HepG2 (cell line): Measurements from ENCODE around the gene DCAF7. TPM values are rescaled to one million over a fixed set of nuclear protein-coding genes. Genes with fewer than 3 reads are reported as not detected.

Experiments
- ARID5B ChIP-seq: IDR thresholded peaks from 2 replicates; pipeline ENCODE4 v1.4.0; 2020; ENCODE audit warnings: mild to moderate bottlenecking, missing genetic modification reagents
- ASH2L ChIP-seq: fragments of 300-600, 200-600 bp; sonication (generic); IDR thresholded peaks from 2 replicates; pipeline ENCODE4 v1.7.0; 2017; ENCODE audit warnings: low read depth, mild to moderate bottlenecking, moderate library complexity, mixed read lengths, low read length; ENCODE audit not compliant: insufficient read length
- ATF7-NPFF ChIP-seq: sonication (generic); formaldehyde crosslinking; IDR thresholded peaks from 2 replicates; pipeline ENCODE4 v1.8.1; 2023; ENCODE audit warnings: mild to moderate bottlenecking, low read depth, missing genetic modification reagents, moderate library complexity
- ATM ChIP-seq: fragments of 450-650 bp; IDR thresholded peaks from 2 replicates; pipeline ENCODE4 v1.7.1; 2017; ENCODE audit warnings: mild to moderate bottlenecking, borderline replicate concordance
- BRCA1 ChIP-seq: sonication (generic); formaldehyde crosslinking; IDR thresholded peaks from 2 replicates; pipeline ENCODE4 v1.4.0; 2020; ENCODE audit warnings: missing genetic modification reagents
- CBX1 ChIP-seq: IDR thresholded peaks from one replicate; pipeline ENCODE4 v1.6.1; 2016; ENCODE audit warnings: antibody characterized with exemption, low read depth
- DNMT1 ChIP-seq: sonication (generic); formaldehyde crosslinking; IDR thresholded peaks from 2 replicates; pipeline ENCODE4 v1.5.1; 2020; ENCODE audit warnings: mild to moderate bottlenecking, missing genetic modification reagents
- GABPA ChIP-seq, 2 experiments: IDR thresholded peaks; 2 replicates each; pipeline ENCODE4 v1.6.1; 2011 to 2016; ENCODE audit warnings: low read depth in 2 of 2, low read length in 1 of 2, missing biosample characterization in 1 of 2, missing genetic modification characterization in 1 of 2
- IKZF1 ChIP-seq: fragments of 450-650 bp; IDR thresholded peaks from 2 replicates; pipeline ENCODE4 v1.7.1; 2016
- KLF13 ChIP-seq: sonication (generic); formaldehyde crosslinking; IDR thresholded peaks from 2 replicates; pipeline ENCODE4 v1.4.0; 2020; ENCODE audit warnings: mild to moderate bottlenecking, missing genetic modification reagents
- MTA3 ChIP-seq: sonication (generic); formaldehyde crosslinking; IDR thresholded peaks from 2 replicates; pipeline ENCODE4 v1.4.0; 2020; ENCODE audit warnings: missing genetic modification reagents
- MYC ChIP-seq: sonication (generic); formaldehyde crosslinking; IDR thresholded peaks from 2 replicates; pipeline ENCODE4 v1.9.0; 2021; ENCODE audit warnings: missing genetic modification reagents, borderline replicate concordance
- MYPOP ChIP-seq: sonication (generic); formaldehyde crosslinking; IDR thresholded peaks from 2 replicates; pipeline ENCODE4 v1.8.1; 2023; ENCODE audit warnings: mild to moderate bottlenecking, moderate library complexity, missing genetic modification reagents
- RFX1 ChIP-seq: fragments of 450-650 bp; IDR thresholded peaks from 2 replicates; pipeline ENCODE4 v1.6.1; 2017
- SAFB2 ChIP-seq: sonication (generic); formaldehyde crosslinking; IDR thresholded peaks from 2 replicates; pipeline ENCODE4 v1.5.1; 2020; ENCODE audit warnings: missing genetic modification reagents, low read depth, mild to moderate bottlenecking, borderline replicate concordance
- SIN3B ChIP-seq: fragments of 150-350 bp; IDR thresholded peaks from 2 replicates; pipeline ENCODE4 v1.6.1; 2014; ENCODE audit warnings: low read length
- SMAD9 ChIP-seq: sonication (generic); formaldehyde crosslinking; IDR thresholded peaks from 2 replicates; pipeline ENCODE4 v1.5.1; 2020; ENCODE audit warnings: mild to moderate bottlenecking, missing genetic modification reagents
- SSRP1 ChIP-seq: IDR thresholded peaks from 2 replicates; pipeline ENCODE4 v1.6.1; 2016; ENCODE audit warnings: control low read depth
- ZBTB7A ChIP-seq: sonication (generic); formaldehyde crosslinking; IDR thresholded peaks from 2 replicates; pipeline ENCODE4 v1.8.0; 2022; ENCODE audit warnings: mild to moderate bottlenecking, missing genetic modification reagents
- ZKSCAN1 ChIP-seq: fragments of 150-350 bp; IDR thresholded peaks from 2 replicates; pipeline ENCODE4 v1.6.1; 2014; ENCODE audit warnings: low read length
- ZZZ3 ChIP-seq: sonication (generic); formaldehyde crosslinking; IDR thresholded peaks from 2 replicates; pipeline ENCODE4 v1.4.0; 2020; ENCODE audit warnings: missing genetic modification reagents, mild to moderate bottlenecking, borderline replicate concordance
- polyA plus RNA-seq, 8 experiments: library from polyadenylated mRNA; depleted of rRNA in 3 of 8; stranded (reverse) in 7 of 8; unstranded in 1 of 8; fragments of >200 nt; fragmentation: Illumina TruSeq in 4 of 8; extraction: Trizol in 4 of 8; gene quantifications; 2 replicates each; pipeline versions ENCODE4 v1.2.1 to v1.2.3, GENCODE V29; 2011 to 2016; ENCODE audit warnings: low read depth in 4 of 8, missing spikeins in 1 of 8, mixed read lengths in 1 of 8; ENCODE audit not compliant: insufficient read depth in 1 of 8
- total RNA-seq, 5 experiments: library from RNA; depleted of rRNA; stranded (reverse); fragments of >200 nt; fragmentation: Illumina TruSeq; extraction: Trizol; gene quantifications; 2 replicates each; pipeline ENCODE4 v1.2.3, GENCODE V29; 2016; ENCODE audit warnings: low read depth in 1 of 5
- TF ChIP-seq, protein P1 (sequence below): sonication (generic); formaldehyde crosslinking; IDR thresholded peaks from 2 replicates; pipeline ENCODE4 v1.4.0; 2020; ENCODE audit warnings: missing genetic modification reagents

Gene DCAF7
- total and polyA plus RNA-seq, 2 of the 13 experiments (the other 11 are each of a cell fraction or from before 2014, with no cell fraction given): 55.2 to 73.4 TPM

GRCh38 chr17:63621684-63622573 lies 71.7 kb downstream of the DCAF7 start, which contains the start of gene MAP3K3 (continued):
- TF ChIP-seq, protein P1, sequence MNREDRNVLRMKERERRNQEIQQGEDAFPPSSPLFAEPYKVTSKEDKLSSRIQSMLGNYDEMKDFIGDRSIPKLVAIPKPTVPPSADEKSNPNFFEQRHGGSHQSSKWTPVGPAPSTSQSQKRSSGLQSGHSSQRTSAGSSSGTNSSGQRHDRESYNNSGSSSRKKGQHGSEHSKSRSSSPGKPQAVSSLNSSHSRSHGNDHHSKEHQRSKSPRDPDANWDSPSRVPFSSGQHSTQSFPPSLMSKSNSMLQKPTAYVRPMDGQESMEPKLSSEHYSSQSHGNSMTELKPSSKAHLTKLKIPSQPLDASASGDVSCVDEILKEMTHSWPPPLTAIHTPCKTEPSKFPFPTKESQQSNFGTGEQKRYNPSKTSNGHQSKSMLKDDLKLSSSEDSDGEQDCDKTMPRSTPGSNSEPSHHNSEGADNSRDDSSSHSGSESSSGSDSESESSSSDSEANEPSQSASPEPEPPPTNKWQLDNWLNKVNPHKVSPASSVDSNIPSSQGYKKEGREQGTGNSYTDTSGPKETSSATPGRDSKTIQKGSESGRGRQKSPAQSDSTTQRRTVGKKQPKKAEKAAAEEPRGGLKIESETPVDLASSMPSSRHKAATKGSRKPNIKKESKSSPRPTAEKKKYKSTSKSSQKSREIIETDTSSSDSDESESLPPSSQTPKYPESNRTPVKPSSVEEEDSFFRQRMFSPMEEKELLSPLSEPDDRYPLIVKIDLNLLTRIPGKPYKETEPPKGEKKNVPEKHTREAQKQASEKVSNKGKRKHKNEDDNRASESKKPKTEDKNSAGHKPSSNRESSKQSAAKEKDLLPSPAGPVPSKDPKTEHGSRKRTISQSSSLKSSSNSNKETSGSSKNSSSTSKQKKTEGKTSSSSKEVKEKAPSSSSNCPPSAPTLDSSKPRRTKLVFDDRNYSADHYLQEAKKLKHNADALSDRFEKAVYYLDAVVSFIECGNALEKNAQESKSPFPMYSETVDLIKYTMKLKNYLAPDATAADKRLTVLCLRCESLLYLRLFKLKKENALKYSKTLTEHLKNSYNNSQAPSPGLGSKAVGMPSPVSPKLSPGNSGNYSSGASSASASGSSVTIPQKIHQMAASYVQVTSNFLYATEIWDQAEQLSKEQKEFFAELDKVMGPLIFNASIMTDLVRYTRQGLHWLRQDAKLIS (CRISPR knock-in tag): no peak
- TF ChIP-seq SSRP1 (no peak), DNMT1 (no peak), ZZZ3 (no peak), KLF13 (CRISPR knock-in tag) (peak; percentile 91), ATF7-NPFF (CRISPR knock-in tag) (peak; percentile 54; the same call in 1 of the 2 replicates), IKZF1 (no peak), SAFB2 (CRISPR knock-in tag) (no peak; the same call in 1 of the 2 replicates), MYC (peak; percentile 54), ARID5B (CRISPR knock-in tag) (peak; percentile 55), ASH2L (peak; percentile 44), SMAD9 (CRISPR knock-in tag) (no peak), MTA3 (CRISPR knock-in tag) (no peak), ZBTB7A (CRISPR knock-in tag) (no peak), ATM (no peak), BRCA1 (CRISPR knock-in tag) (peak; percentile 46; the same call in 1 of the 2 replicates), RFX1 (no peak), MYPOP (CRISPR knock-in tag) (peak; percentile 96), SIN3B (peak; percentile 40; the same call in 1 of the 2 replicates), GABPA (IDR thresholded peaks at IDR 0.05; ENCODE audit: low read depth, low read length) (peak; percentile 20; the same call in 1 of the 2 replicates), GABPA (CRISPR knock-in tag; IDR thresholded peaks at IDR 0.05; ENCODE audit: low read depth) (peak; percentile 60), CBX1 (peak; percentile 45), ZKSCAN1 (no peak)
